ENCODE results near the gene MTHFD2L. TPM values are rescaled to one million over a fixed set of nuclear protein-coding genes. Genes with fewer than 3 reads are reported as not detected.
A peak's percentile ranks its signal among the peaks of the same experiment; 100 is the strongest.

Gene MTHFD2L
- total RNA-seq, 1 donor from 2014 or later, result 13.8 TPM

- Histone ChIP-seq H3K4me1 (peaks cover 8% of the 10 kb centered on the region), H3K27ac (replicated peaks) (no peak overlapping the region), H3K36me3 (peaks cover 16% of the 10 kb centered on the region), H3K4me3 (no peak overlapping the region), H3K9me3 (replicated peaks) (peaks cover 33% of the 10 kb centered on the region), H3K27me3 (ENCODE audit: low read depth) (no peaks in the 10 kb centered on the region)
- TF ChIP-seq CTCF (IDR thresholded peaks at IDR 0.05; ENCODE audit: borderline replicate concordance), result no peak
- no peak for DNase-seq
- intact Hi-C loops (cut with micrococcal nuclease), result no loop called here
Measured at GRCh38 chr4:74254386-74254785, 96.5 kb downstream of the MTHFD2L start.

GRCh38 chr4:74255096-74255495 lies 97.2 kb downstream of the MTHFD2L start:
- intact Hi-C loops (cut with micrococcal nuclease), result no loop called here
- peaks cover 28% of the 10 kb centered on the region for H3K9me3 ChIP-seq (replicated peaks)
- peaks cover 16% of the 10 kb centered on the region for H3K36me3 ChIP-seq
- TF ChIP-seq CTCF (IDR thresholded peaks at IDR 0.05; ENCODE audit: borderline replicate concordance), result no peak
- H3K4me3 ChIP-seq, result no peak overlapping the region
- H3K27me3 ChIP-seq (ENCODE audit: low read depth), result no peaks in the 10 kb centered on the region
- no peak overlapping the region for H3K27ac ChIP-seq (replicated peaks)
- no peak for DNase-seq
- peaks cover 8% of the 10 kb centered on the region for H3K4me1 ChIP-seq

GRCh38 chr4:74258963-74259362 lies 101.0 kb downstream of the MTHFD2L start:
- peak; percentile 22 for DNase-seq
- H3K36me3 ChIP-seq, result no peaks in the 10 kb centered on the region
- H3K4me1 ChIP-seq, result peaks cover 8% of the 10 kb centered on the region
- peaks cover 3% of the 10 kb centered on the region for H3K9me3 ChIP-seq (replicated peaks)
- no peak overlapping the region for H3K4me3 ChIP-seq
- H3K27me3 ChIP-seq (ENCODE audit: low read depth), result no peaks in the 10 kb centered on the region
- H3K27ac ChIP-seq (replicated peaks), result no peak overlapping the region
- no peak for TF ChIP-seq CTCF (IDR thresholded peaks at IDR 0.05; ENCODE audit: borderline replicate concordance)
- intact Hi-C loops (cut with micrococcal nuclease), result no loop called here

- no peaks in the 10 kb centered on the region for H3K36me3 ChIP-seq
- TF ChIP-seq CTCF (IDR thresholded peaks at IDR 0.05; ENCODE audit: borderline replicate concordance), result no peak
- no peak overlapping the region for H3K27ac ChIP-seq (replicated peaks)
- H3K27me3 ChIP-seq (ENCODE audit: low read depth), result no peaks in the 10 kb centered on the region
- no peak for DNase-seq
- H3K9me3 ChIP-seq (replicated peaks), result no peaks in the 10 kb centered on the region
- peaks cover 8% of the 10 kb centered on the region for H3K4me1 ChIP-seq
- intact Hi-C loops (cut with micrococcal nuclease), result no loop called here
- H3K4me3 ChIP-seq, result no peak overlapping the region
Measured at GRCh38 chr4:74260036-74260435, 102.1 kb downstream of the MTHFD2L start.

GRCh38 chr4:74262522-74262921 lies 104.6 kb downstream of the MTHFD2L start:
- no peaks in the 10 kb centered on the region for H3K27me3 ChIP-seq (ENCODE audit: low read depth)
- H3K4me1 ChIP-seq, result peaks cover 8% of the 10 kb centered on the region
- no peak for DNase-seq
- intact Hi-C loops (cut with micrococcal nuclease), result no loop called here
- no peak overlapping the region for H3K27ac ChIP-seq (replicated peaks)
- H3K9me3 ChIP-seq (replicated peaks), result no peaks in the 10 kb centered on the region
- H3K36me3 ChIP-seq, result no peaks in the 10 kb centered on the region
- H3K4me3 ChIP-seq, result no peak overlapping the region
- TF ChIP-seq CTCF (IDR thresholded peaks at IDR 0.05; ENCODE audit: borderline replicate concordance), result no peak

- no peak for TF ChIP-seq CTCF (IDR thresholded peaks at IDR 0.05; ENCODE audit: borderline replicate concordance)
- no peaks in the 10 kb centered on the region for H3K27me3 ChIP-seq (ENCODE audit: low read depth)
- no peak for DNase-seq
- H3K27ac ChIP-seq (replicated peaks), result no peak overlapping the region
- intact Hi-C loops (cut with micrococcal nuclease), result no loop called here
- no peak overlapping the region for H3K4me3 ChIP-seq
- no peaks in the 10 kb centered on the region for H3K36me3 ChIP-seq
- no peaks in the 10 kb centered on the region for H3K9me3 ChIP-seq (replicated peaks)
- H3K4me1 ChIP-seq, result peaks cover 8% of the 10 kb centered on the region
Measured at GRCh38 chr4:74263551-74263950, 105.6 kb downstream of the MTHFD2L start.

Data from left ventricle myocardium inferior (tissue), 1 donor.